GM18870 (cell line): ENCODE measurements around the gene SAMD4B.

ENCODE experiments used
- ATAC-seq: cut with Tn5 transposase; IDR thresholded peaks from one replicate; pipeline ENCODE4 v1.9.1; 2021; ENCODE audit warnings: moderate library complexity; ENCODE audit not compliant: unreplicated experiment

SAMD4B gene

DNA sequence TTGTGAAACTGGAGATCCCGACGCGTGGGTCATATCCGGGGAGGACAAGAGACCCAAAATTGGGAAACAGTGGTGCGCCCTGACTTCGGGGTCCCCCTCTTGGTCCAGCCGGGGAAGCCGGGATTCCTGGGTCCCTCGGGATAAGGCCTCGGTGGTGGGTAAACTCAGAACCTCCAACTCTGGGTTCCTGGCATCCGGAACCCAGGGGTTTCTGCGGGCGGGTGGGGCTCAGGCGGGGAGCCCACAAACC, 65.1 kb downstream of the SAMD4B start:
- no peak for ATAC-seq

DNA sequence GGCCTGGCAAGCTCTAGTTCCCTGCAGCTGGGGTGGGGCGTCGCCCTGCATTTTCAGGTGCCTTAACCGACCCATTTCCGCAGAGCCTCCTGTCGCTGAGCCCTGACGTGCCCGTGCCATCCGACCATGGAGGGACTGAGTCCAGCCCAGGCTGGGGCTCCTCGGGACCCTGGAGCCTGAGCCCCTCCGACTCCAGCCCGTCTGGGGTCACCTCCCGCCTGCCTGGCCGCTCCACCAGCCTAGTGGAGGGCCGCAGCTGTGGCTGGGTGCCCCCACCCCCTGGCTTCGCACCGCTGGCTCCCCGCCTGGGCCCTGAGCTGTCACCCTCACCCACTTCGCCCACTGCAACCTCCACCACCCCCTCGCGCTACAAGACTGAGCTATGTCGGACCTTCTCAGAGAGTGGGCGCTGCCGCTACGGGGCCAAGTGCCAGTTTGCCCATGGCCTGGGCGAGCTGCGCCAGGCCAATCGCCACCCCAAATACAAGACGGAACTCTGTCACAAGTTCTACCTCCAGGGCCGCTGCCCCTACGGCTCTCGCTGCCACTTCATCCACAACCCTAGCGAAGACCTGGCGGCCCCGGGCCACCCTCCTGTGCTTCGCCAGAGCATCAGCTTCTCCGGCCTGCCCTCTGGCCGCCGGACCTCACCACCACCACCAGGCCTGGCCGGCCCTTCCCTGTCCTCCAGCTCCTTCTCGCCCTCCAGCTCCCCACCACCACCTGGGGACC, 65.6 kb downstream of the SAMD4B start:
- no peak for ATAC-seq

DNA sequence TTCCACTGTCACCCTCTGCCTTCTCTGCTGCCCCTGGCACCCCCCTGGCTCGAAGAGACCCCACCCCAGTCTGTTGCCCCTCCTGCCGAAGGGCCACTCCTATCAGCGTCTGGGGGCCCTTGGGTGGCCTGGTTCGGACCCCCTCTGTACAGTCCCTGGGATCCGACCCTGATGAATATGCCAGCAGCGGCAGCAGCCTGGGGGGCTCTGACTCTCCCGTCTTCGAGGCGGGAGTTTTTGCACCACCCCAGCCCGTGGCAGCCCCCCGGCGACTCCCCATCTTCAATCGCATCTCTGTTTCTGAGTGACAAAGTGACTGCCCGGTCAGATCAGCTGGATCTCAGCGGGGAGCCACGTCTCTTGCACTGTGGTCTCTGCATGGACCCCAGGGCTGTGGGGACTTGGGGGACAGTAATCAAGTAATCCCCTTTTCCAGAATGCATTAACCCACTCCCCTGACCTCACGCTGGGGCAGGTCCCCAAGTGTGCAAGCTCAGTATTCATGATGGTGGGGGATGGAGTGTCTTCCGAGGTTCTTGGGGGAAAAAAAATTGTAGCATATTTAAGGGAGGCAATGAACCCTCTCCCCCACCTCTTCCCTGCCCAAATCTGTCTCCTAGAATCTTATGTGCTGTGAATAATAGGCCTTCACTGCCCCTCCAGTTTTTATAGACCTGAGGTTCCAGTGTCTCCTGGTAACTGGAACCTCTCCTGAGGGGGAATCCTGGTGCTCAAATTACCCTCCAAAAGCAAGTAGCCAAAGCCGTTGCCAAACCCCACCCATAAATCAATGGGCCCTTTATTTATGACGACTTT, 66.4 kb downstream of the SAMD4B start:
- ATAC-seq = no peak

DNA sequence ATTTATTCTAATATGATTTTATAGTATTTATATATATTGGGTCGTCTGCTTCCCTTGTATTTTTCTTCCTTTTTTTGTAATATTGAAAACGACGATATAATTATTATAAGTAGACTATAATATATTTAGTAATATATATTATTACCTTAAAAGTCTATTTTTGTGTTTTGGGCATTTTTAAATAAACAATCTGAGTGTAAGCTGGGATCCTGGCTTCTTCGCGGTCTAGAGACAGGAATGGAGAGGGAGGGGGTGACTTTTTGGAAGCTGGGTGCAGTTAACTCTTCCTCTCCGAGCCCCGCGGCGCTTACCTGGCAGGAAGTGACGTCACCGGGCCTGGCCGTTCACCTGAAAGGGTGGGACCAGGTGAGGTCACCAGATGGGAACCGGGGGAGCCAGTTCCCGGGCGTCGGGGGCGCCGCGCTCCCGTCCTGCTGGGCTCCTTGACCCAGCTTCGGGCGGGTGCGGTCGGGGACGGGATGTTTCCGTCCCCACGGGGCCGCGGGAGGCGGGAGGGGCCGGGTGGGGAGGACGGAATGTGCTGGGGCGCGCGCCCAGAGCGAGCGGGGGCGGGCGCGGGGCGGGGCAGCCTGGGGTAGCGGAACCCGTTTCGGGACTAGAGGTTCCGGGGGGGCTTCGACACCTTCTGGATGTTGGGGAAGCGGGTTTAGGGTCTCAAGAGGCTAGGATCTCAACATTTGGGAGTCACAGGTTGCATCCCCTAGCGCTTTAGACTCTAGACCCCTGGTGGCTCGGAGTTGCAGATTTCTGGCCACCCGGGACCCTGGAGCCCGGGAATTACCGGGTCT, 67.2 kb downstream of the SAMD4B start:
- no peak for ATAC-seq

DNA sequence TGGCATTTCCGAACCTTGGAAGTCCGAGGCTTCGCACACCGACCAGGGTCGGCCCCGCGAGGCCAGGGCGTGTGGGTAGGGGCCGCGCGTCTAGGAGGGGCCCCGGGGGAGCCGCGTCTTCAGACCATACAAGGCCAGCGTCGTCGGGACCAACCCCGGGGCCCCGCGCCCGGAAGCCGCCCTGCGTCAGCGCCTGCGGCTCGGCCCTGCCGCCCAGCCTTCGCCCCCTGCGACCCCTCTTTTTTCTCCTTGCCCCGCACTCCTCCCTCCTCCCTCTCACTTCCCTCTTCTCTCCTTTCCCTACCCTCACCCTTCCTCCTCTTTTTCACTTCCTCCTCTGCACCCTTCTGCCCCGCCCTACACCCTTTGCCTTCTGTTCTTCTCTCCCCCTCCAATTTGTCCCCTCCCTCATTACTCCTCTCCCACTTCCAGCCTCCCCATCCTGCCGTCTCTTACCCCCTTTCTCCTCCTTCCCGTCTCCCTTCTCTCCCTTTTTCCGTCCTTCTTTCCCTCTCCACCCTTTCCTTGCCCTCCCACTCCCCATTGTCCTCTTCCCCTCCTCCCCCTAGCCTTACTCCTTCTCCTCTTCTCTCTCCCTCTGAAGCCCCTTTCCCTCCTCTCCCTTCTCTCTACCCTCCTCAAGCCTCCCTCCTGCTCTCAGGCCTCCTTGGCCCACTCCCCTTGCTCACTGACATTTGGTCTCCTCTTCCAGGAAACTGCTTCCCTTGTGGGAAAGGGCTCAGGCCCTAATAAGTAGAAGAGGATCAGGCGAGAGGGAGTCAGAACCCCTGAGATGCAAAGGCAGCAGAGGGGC, 68.0 kb downstream of the SAMD4B start:
- ATAC-seq = no peak

DNA sequence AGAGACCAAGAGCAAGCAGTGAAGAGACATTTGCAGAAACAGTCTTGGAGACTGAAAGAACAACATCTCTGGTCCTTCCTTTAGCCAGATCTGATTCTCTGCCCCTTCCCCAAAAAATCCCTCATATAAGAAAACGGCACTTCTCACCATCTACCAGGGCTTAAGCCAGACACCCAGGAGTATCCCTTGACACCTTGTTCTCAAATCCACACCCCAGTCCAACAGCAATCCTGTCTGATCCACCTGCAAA, 68.5 kb downstream of the SAMD4B start:
- ATAC-seq = no peak

DNA sequence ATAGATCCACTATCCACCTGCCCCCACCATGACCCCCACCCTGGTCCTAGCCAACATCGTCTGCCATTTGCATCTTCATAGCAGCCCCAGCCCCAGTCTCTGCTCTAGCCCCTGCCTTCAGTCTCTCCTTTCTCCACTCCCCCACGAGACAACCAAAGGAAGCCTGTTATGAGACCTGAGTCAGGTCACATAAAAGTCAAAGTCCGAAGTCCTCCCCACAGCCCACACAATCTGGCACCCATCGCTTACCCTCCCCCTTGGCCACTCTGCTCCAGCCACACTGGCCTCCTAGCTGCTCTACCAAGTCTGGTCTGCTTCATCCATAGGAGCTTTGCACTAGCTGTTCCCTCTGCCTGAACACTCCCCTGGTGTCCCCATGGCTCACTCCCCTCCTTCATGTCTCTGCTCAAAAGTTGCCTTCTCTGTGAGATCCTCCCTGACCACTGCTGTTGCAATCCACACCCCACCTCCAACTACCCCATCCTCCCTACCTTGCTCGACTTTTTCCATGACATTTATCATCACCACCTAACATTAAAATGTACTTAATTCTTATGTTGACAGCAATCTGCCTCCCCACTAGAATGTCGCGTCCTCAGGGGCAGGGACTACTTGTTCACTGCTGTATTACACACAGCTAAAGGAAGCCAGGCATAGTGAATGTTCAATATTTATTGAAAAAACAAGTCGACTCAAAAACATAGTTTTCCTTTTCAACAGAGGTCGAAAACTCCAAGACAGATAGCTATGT, 69.0 kb downstream of the SAMD4B start:
- no peak for ATAC-seq

DNA sequence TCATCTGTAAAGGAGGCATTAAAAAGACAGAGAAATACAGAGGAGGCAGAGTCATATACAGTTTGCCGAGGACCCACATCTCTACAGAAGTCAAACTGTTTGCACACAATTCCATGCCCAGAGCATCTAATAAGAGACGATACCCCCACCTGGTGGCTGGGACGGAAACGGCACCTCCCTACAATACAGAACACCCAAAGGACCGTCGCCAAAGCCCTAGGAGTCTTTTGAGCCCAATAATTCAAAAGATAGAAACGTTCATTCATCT, 69.5 kb downstream of the SAMD4B start:
- ATAC-seq = peak; percentile 32

DNA sequence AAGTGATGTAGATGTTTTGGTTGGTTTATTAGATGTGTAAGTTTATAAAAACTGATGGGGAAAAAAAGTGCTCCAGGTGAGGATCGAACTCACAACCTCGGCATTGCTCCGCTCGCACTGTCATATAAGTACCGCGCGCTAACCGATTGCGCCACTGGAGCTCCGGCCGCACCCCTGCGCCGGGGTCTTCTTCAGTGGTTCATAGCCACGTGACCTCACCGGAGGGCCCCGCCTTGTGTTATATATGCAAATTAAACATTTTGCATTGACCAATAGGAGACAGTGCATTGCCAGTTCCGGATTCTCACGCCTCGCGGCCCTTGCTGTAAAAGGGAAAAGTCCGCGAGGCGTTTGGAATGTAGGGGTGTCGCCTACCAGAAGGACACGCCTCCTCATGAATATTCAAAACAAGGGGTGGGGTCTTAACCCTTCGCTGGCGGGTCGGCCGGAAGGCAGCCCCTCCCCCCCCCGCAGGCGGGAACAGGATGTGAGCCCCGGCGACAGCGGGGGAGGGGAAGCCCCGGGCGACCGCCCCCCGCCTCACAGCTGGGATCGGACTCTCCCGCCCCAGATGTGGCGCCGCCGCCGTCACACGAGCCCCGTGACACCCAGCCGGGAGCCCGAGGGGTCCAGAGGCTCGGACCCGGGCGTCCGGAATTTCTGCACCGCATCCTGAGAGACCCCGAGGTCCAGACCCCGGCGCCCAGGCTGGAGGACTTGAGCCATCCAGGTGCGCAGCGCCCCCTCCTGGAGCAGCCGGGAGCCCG, 70.1 kb downstream of the SAMD4B start, which contains the start of gene PLEKHG2:
PLEKHG2 (plus strand) TSS at position 570 of the 767 bp plus-strand sequence. CDS start 1,418 bp downstream, outside the sequence.
- ATAC-seq = peak; percentile 62

DNA sequence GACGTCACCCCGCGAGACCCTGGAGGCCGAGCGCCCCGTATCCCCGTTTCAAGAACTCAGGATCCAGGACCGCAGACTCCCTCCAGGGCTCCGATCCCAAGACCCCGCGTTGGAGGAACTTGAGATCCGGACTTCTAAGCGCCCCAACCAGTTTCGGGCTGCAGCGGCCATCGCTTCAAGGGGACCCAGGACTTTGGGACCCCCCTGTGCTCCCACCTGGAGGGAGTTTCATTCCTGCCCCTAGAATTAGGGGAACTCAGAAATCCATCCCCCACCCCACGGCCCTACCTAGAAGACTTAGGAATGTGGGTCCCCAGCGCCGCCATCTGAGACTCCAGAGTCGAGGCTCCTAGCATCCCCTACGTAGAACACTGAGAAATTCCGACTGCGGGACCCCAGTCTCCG, 70.6 kb downstream of the SAMD4B start:
- ATAC-seq = no peak

DNA sequence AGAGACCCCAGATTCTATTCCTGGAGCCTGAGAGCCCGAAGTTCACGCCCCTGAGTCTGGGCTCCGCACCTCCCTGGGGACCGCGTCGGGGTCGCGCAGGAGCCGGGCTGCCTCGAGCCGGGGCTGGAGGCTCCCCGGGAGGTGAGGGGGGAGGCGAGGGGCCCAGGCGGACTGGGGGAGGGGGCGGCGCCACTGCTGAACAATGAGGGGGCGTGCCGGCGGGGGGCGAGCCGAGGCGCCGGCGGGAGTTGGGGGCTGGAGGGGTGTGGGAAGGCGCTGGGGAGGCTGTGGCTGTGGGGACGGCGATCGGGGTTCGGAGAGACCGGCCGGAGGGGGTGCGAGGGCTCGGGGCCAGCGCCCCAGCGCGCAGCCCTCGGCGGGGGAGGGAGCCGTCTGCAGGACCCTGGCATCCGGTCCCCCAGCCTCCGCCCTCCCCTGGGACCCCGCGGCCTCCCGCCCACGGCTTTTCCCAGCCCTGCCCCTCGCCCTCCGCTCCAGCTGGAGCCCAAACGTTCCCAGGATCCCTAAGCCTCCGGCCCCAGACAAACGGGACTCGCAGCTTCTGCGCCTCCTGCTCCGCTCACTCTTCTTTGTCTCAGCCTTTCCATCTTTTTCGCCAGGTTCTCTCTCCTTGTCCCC, 71.2 kb downstream of the SAMD4B start:
- ATAC-seq = no peak

DNA sequence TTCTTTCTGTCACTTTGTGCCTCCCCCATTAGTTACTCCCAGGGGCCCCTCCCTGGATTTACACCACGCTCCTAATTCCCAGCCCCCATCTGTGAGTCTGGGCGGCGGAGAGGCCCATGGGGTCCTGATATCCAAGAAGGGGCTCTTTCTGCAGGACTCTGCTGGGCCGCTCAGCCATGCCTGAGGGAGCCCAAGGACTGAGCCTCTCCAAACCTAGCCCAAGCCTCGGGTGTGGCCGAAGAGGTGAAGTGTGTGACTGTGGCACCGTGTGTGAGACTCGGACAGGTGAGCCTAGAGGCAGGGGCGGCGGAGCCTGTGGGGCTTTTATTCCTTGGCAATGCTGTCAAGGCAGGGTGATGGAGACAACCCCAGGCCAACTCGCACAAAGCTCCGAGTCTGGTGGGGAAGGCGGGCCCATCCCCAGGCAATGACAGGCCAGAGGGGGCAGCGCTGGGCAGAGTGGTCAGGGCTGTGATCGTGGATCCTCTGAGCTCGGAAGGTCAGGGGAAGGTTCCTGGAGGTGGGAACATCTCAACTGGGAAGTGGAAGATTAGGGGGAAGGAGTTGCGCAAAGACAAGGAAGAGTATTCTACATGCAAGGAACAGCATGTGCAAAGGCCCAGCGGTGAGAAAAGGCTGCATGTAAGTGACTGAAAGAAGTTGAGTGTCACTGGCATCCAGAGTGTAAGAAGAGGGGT, 71.8 kb downstream of the SAMD4B start:
- ATAC-seq = no peak

DNA sequence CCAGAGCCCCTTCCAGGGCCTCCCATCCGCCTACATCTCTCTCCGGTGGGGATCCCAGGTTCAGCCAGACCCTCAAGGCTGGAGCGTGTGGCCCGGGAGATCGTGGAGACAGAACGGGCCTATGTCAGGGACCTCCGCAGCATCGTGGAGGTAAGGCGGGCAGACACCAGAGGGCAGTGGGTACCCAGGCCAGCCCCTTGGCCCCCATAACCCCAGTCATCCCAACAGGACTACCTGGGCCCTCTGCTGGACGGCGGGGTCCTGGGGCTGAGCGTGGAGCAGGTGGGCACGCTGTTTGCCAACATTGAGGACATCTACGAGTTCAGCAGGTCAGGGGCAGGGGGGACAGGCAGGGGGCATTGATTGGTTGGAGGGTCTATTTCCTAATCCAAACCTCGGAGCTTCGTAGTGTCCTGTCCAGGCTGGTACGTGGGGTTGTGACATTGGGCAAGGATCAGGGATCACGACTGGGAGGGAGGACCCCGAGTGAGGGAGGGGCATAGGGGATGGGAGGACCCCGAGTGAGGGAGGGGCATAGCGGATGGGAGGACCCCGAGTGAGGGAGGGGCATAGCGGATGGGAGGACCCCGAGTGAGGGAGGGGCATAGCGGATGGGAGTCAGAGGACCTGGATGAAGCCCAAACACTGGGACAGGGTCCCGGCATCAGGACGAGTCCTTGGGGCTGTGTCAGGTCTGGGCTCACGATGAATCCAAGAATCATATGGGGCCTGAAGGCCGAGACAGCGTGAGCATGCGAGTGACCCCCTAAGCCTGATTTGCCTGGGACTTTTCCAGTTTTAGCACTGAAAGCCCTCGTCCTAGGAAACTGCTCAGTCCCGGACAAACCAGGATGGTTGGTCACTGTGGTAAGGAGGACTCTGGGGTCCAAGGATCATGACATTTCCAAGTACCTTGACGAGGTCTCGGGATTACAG, 73.2 kb downstream of the SAMD4B start:
- no peak for ATAC-seq

DNA sequence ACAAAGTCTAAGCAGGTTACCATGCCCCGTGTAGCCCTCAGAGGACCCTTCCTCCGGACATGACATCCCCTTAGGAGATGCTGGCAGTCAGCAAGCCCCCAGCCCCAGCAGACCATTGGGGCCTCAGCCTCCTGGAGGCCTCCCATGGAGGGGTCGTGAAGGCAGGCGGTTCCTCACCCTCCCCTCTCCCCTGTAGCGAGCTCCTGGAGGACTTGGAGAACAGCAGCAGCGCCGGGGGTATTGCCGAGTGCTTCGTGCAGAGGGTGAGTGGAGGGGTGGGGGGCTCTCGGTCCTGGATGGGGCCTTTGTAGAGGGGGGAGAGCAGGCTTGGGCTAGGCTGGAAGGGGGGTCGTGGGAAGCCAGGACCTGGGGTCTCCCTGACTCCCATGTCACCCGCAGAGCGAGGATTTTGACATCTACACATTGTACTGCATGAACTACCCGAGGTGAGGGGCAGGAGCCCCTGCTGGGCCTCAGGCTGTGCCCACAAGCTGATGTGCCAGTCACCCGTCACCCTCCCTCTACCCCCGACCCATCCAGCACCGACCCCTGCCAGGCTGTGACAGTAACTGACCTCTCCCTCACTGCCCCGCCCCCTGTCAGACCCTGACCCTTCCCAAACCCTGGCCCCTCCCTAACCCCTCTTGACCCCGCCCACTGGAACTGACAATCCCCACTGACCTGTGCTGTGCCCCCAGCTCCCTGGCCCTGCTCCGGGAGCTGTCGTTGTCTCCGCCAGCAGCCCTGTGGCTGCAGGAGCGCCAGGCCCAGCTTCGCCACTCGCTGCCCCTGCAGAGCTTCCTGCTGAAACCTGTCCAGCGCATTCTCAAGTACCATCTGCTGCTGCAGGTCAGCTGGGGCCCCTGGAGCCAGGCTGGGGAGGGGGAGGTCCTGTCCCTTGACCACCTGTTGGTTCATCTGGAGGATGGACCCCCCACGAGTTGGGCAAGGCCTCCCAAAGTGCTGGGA, 74.2 kb downstream of the SAMD4B start:
- no peak for ATAC-seq

DNA sequence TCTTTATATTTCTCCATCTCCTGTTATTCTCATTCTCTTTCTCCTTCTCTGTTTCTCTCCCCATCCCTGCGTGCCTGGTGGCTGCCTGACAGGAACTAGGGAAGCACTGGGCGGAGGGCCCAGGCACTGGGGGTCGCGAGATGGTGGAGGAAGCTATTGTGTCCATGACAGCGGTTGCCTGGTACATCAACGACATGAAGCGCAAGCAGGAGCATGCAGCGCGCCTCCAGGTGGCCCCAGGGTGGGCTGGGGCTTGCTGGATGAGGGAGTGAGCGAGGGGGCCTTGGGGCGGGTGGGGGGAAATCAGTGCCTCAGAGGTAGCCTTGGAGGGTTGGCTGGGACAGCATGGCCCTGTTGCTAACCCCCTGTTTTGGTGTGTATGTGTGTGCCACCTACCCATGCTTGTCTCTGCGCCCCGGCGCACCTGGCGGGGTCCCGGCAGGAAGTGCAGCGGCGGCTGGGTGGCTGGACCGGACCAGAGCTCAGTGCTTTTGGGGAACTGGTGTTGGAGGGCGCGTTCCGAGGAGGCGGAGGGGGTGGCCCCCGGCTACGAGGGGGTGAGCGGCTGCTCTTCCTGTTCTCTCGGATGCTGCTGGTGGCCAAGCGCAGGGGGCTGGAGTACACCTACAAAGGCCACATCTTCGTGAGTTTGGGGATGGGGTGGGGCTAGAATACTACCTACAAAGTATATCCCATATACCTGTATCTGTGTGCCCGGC, 75.4 kb downstream of the SAMD4B start:
- ATAC-seq = no peak

DNA sequence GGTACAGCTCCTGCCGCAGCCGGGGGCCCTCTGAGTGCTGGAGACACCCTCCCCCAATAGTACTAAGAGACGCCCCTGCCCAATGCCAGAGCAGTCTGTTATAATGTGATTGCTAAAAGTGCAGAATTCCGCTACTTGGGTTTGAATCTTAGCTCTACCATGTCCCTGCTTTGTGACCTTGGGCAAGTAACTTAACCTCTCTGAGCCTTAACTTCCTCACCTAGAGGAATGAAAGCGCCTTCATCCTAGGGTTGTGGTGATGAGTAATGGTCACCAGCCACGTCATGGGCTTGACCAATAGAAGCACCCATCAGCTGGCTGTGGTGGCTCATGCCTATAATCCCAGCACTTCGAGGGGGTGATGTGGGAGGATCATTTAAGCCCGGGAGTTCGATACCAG, 76.8 kb downstream of the SAMD4B start:
- no peak for ATAC-seq
